Left lung (tissue), 10 donors: ENCODE data around the gene SLC6A16. TPM values are rescaled to one million over a fixed set of nuclear protein-coding genes. Genes with fewer than 3 reads are reported as not detected.

ENCODE experiments used
- ATAC-seq: fragments of 200-7000 bp; cut with Tn5 transposase; one replicate; pipeline ENCODE4 v1.9.1; 2020; ENCODE audit warnings: moderate library complexity
- DNase-seq, 4 donors: peaks; one replicate each; pipeline ENCODE4 v3.0.0-alpha.2; 2013 to 2020
- H3K27ac ChIP-seq, 2 donors: fragments of 200-600 bp; sonication (generic) in 1 of 2; one replicate each; pipeline versions ENCODE4 v1.5.0 to v1.8.0; 2020 to 2021
- H3K27me3 ChIP-seq, 2 donors: fragments of 200-600 bp; sonication (generic) in 1 of 2; one replicate each; pipeline versions ENCODE4 v1.5.0 to v1.8.0; 2020 to 2021
- H3K36me3 ChIP-seq, 2 donors: fragments of 200-600 bp; sonication (generic) in 1 of 2; one replicate each; pipeline versions ENCODE4 v1.5.0 to v1.8.0; 2020 to 2021
- H3K4me1 ChIP-seq, 2 donors: fragments of 200-600 bp; one replicate each; pipeline ENCODE4 v1.8.0; 2021
- H3K4me3 ChIP-seq, 2 donors: fragments of 200-600 bp; sonication (generic) in 1 of 2; one replicate each; pipeline versions ENCODE4 v1.5.0 to v1.8.0; 2020 to 2021; ENCODE audit warnings: mild to moderate bottlenecking in 1 of 2
- H3K9me3 ChIP-seq, 2 donors: fragments of 200-600 bp; sonication (generic) in 1 of 2; one replicate each; pipeline versions ENCODE4 v1.5.0 to v1.8.0; 2020 to 2021
- CTCF ChIP-seq, 2 donors: fragments of 200-600 bp; sonication (generic) in 1 of 2; IDR thresholded peaks; one replicate each; pipeline versions ENCODE4 v1.5.0 to v1.8.0; 2021; ENCODE audit warnings: antibody characterized with exemption in 2 of 2
- intact Hi-C, 2 donors: fragments of 100-400 bp; cut with DNase I; formaldehyde crosslinking; loops; one replicate each; pipeline versions ENCODE4 v1.11.2 to v1.14.2; 2022
- polyA plus RNA-seq, 6 donors: library from polyadenylated mRNA; unstranded; fragments of 120-200 nt; gene quantifications; one replicate each; pipeline ENCODE4 v1.2.1, GENCODE V29; 2013; ENCODE audit not compliant: insufficient read length in 6 of 6
- total RNA-seq, 2 donors: library from RNA; stranded (reverse); fragmentation: NEBNext Ultra II Directional; extraction: Animal tissue kit (Norgen Biotek cat#: 25700); gene quantifications; one replicate each; pipeline ENCODE4 v1.2.1, GENCODE V29; 2021
- donor health status: DM: no; HTN: yes; CAD: no.
- donor health status: DM: no; HTN: no; CAD: no.

Gene SLC6A16
- total and polyA plus RNA-seq, 8 donors, result 0.52 to 6.2 (median 4.0) TPM

- ATAC-seq, result peak; percentile 54
- Histone ChIP-seq H3K27me3 (peaks cover 0 to 43% of the 10 kb centered on the region in 2 donors), H3K9me3 (no peaks in the 10 kb centered on the region), H3K4me1 (peaks cover 7 to 25% of the 10 kb centered on the region in 2 donors), H3K4me3 (peak overlapping the region; percentile 55 to 71), H3K36me3 (peaks cover 0 to 17% of the 10 kb centered on the region in 2 donors), H3K27ac (peak overlapping the region; percentile 83 to 90)
- TF ChIP-seq CTCF (IDR thresholded peaks at IDR 0.05), result no peak
- intact Hi-C loops, result no loop called here
- DNase-seq, result peak; percentile 82 to 96 (median 90)
These were observed 36.6 kb upstream of the SLC6A16 start for GRCh38 chr19:49361438-49362047.

GRCh38 chr19:49359851-49360820 is 35.1 kb upstream of the SLC6A16 start:
- H3K27ac ChIP-seq, result no peak overlapping the region
- TF ChIP-seq CTCF (IDR thresholded peaks at IDR 0.05), result no peak
- intact Hi-C loops, result no loop called here
- H3K36me3 ChIP-seq, result peaks cover 0 to 17% of the 10 kb centered on the region in 2 donors
- ATAC-seq (no peak), DNase-seq (no peak)
- peaks cover 0 to 43% of the 10 kb centered on the region in 2 donors for H3K27me3 ChIP-seq
- H3K4me3 ChIP-seq, result no peak overlapping the region
- H3K4me1 ChIP-seq, result peaks cover 10 to 38% of the 10 kb centered on the region in 2 donors
- no peaks in the 10 kb centered on the region for H3K9me3 ChIP-seq

- H3K27me3 ChIP-seq, result peaks cover 0 to 18% of the 10 kb centered on the region in 2 donors
- intact Hi-C loops, result no loop called here
- H3K9me3 ChIP-seq, result no peaks in the 10 kb centered on the region
- DNase-seq (no peak), ATAC-seq (no peak)
- no peak overlapping the region for H3K27ac ChIP-seq
- peaks cover 0 to 28% of the 10 kb centered on the region in 2 donors for H3K36me3 ChIP-seq
- H3K4me3 ChIP-seq, result no peak overlapping the region
- H3K4me1 ChIP-seq, result peaks cover 3 to 19% of the 10 kb centered on the region in 2 donors
- TF ChIP-seq CTCF (IDR thresholded peaks at IDR 0.05), result no peak
These were observed 32.2 kb upstream of the SLC6A16 start for GRCh38 chr19:49357186-49357585.

GRCh38 chr19:49356382-49356781 is 31.4 kb upstream of the SLC6A16 start:
- H3K27me3 ChIP-seq, result peaks cover 0 to 10% of the 10 kb centered on the region in 2 donors
- peaks cover 3 to 18% of the 10 kb centered on the region in 2 donors for H3K4me1 ChIP-seq
- intact Hi-C loops, result no loop called here
- no peak for TF ChIP-seq CTCF (IDR thresholded peaks at IDR 0.05)
- no peak for DNase-seq
- H3K4me3 ChIP-seq, result no peak overlapping the region
- ATAC-seq, result no peak
- peak overlapping the region; percentile 7 to 50 for H3K27ac ChIP-seq
- no peaks in the 10 kb centered on the region for H3K9me3 ChIP-seq
- H3K36me3 ChIP-seq, result peaks cover 0 to 34% of the 10 kb centered on the region in 2 donors

- Histone ChIP-seq H3K27ac (peak overlapping the region; percentile 7 to 50), H3K4me3 (no peak overlapping the region)
- intact Hi-C loops, result no loop called here
These were observed 30.9 kb upstream of the SLC6A16 start for GRCh38 chr19:49355909-49356353.

More at GRCh38 chr19:49355909-49356353, 30.9 kb upstream of the SLC6A16 start:
- Histone ChIP-seq H3K27me3 (peaks cover 0 to 6% of the 10 kb centered on the region in 2 donors), H3K36me3 (peaks cover 0 to 38% of the 10 kb centered on the region in 2 donors), H3K9me3 (no peaks in the 10 kb centered on the region), H3K4me1 (peaks cover 3 to 18% of the 10 kb centered on the region in 2 donors)
- ATAC-seq, result peak; percentile 39
- no peak for TF ChIP-seq CTCF (IDR thresholded peaks at IDR 0.05)
- DNase-seq, result peak in 2 of 4 donors; percentile 53 to 79
